Measurements from ENCODE around the gene STXBP6. TPM values are rescaled to one million over a fixed set of nuclear protein-coding genes. Genes with fewer than 3 reads are reported as not detected.

The STXBP6 gene
- total and polyA plus RNA-seq, 12 donors, result 0.06 to 3.7 (median 0.68) TPM

- Histone ChIP-seq H3K4me1 (replicated peaks in 1 of 2) (no peaks in the 10 kb centered on the region), H3K9me3 (replicated peaks in 1 of 3) (no peaks in the 10 kb centered on the region), H3K27ac (no peak overlapping the region), H3K36me3 (replicated peaks in 1 of 2) (no peaks in the 10 kb centered on the region), H3K27me3 (no peaks in the 10 kb centered on the region), H3K4me3 (no peak overlapping the region)
- 85 to 94% (median 87%) methylated on average over 4 of the region's 4 CpGs for WGBS, 4 donors
- TF ChIP-seq POLR2A (IDR thresholded peaks at IDR 0.05), result no peak
- TF ChIP-seq, protein P1, sequence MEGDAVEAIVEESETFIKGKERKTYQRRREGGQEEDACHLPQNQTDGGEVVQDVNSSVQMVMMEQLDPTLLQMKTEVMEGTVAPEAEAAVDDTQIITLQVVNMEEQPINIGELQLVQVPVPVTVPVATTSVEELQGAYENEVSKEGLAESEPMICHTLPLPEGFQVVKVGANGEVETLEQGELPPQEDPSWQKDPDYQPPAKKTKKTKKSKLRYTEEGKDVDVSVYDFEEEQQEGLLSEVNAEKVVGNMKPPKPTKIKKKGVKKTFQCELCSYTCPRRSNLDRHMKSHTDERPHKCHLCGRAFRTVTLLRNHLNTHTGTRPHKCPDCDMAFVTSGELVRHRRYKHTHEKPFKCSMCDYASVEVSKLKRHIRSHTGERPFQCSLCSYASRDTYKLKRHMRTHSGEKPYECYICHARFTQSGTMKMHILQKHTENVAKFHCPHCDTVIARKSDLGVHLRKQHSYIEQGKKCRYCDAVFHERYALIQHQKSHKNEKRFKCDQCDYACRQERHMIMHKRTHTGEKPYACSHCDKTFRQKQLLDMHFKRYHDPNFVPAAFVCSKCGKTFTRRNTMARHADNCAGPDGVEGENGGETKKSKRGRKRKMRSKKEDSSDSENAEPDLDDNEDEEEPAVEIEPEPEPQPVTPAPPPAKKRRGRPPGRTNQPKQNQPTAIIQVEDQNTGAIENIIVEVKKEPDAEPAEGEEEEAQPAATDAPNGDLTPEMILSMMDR (IDR thresholded peaks at IDR 0.05), result no peak
- intact Hi-C loops (cut with DNase I), result no loop called here
- no peak for DNase-seq
Measured at GRCh38 chr14:24995016-24995415, 54.9 kb downstream of the STXBP6 start.

DNA sequence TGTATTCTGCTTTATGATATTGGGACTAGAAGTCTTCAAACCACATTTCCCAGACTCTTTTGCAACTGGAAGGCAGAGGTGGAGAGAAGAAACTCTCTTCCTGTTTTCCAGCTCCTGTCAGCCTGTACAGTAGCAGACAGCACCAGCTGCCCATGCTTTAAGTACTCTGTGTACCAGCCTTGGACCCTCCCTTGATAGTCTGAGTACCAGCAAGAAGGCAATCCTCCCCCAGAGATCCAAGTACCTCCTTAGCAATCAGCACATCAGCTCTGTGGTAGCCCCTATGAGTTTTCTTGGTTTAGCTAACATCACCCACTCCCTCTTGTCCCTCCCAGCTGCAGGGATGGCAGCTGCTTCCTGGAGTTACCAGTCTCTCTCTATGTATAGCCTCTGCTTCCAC is 56.3 kb downstream of the STXBP6 start:
- no peak for DNase-seq
- no peak overlapping the region for H3K27ac ChIP-seq
- no peak for TF ChIP-seq POLR2A (IDR thresholded peaks at IDR 0.05)
- TF ChIP-seq, protein P1 (IDR thresholded peaks at IDR 0.05), result no peak
- no peak overlapping the region for H3K4me3 ChIP-seq
- no peaks in the 10 kb centered on the region for H3K36me3 ChIP-seq (replicated peaks in 1 of 2)
- H3K27me3 ChIP-seq, result no peaks in the 10 kb centered on the region
- H3K4me1 ChIP-seq (replicated peaks in 1 of 2), result no peaks in the 10 kb centered on the region
- no peaks in the 10 kb centered on the region for H3K9me3 ChIP-seq (replicated peaks in 1 of 3)
- intact Hi-C loops (cut with DNase I), result no loop called here

GRCh38 chr14:24992624-24993360 is 57.2 kb downstream of the STXBP6 start:
- no peak for DNase-seq
- no peaks in the 10 kb centered on the region for H3K27me3 ChIP-seq
- 82 to 90% (median 86%) methylated on average over 5 of the region's 5 CpGs for WGBS, 4 donors
- intact Hi-C loops (cut with DNase I), result no loop called here
- TF ChIP-seq, protein P1 (IDR thresholded peaks at IDR 0.05), result no peak
- no peak for TF ChIP-seq POLR2A (IDR thresholded peaks at IDR 0.05)
- H3K27ac ChIP-seq, result no peak overlapping the region
- no peak overlapping the region for H3K4me3 ChIP-seq
- H3K9me3 ChIP-seq (replicated peaks in 1 of 3), result no peaks in the 10 kb centered on the region
- no peaks in the 10 kb centered on the region for H3K36me3 ChIP-seq (replicated peaks in 1 of 2)
- no peaks in the 10 kb centered on the region for H3K4me1 ChIP-seq (replicated peaks in 1 of 2)

- TF ChIP-seq, protein P1 (IDR thresholded peaks at IDR 0.05), result no peak
- TF ChIP-seq POLR2A (IDR thresholded peaks at IDR 0.05), result no peak
- Histone ChIP-seq H3K4me1 (replicated peaks in 1 of 2) (no peaks in the 10 kb centered on the region), H3K4me3 (no peak overlapping the region), H3K27ac (no peak overlapping the region), H3K9me3 (replicated peaks in 1 of 3) (no peaks in the 10 kb centered on the region), H3K36me3 (replicated peaks in 1 of 2) (no peaks in the 10 kb centered on the region), H3K27me3 (no peaks in the 10 kb centered on the region)
- DNase-seq, result no peak
- WGBS, 4 donors, result 88 to 91% (median 89%) methylated on average over 6 of the region's 6 CpGs
- intact Hi-C loops (cut with DNase I), result no loop called here
Measured at GRCh38 chr14:24991821-24992220, 58.1 kb downstream of the STXBP6 start.
